ENCODE results near the gene ZNF821. TPM values are rescaled to one million over a fixed set of nuclear protein-coding genes. Genes with fewer than 3 reads are reported as not detected.

The ZNF821 gene
- total RNA-seq, 1 donor from 2014 or later = 10.4 TPM

DNA sequence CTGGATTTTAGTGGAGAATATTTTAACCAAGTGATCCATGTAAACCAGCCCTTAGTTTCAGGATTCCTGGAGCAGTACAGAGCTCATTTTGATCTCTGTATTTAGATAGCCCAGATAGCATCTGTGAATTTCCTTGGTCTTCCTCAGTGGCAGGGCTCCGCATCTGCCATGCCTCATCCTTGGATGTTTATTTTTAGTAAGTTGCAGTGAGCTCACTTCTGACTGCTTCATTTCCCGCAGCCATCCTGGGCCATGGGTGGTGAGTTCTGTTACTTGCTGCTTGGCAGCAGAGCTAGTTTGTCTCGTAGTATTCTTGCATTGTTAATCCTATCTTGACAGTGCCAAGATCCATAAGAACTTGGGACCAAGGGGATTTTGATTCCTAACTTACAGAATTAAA lies 45.1 kb upstream of the ZNF821 start:
- Histone ChIP-seq H4K20me1 (ENCODE audit: insufficient read depth, low read length) (peaks cover 79% of the 10 kb centered on the region), H3K4me2 (ENCODE audit: low read length) (peak overlapping the region; percentile 50), H3K79me2 (ENCODE audit: insufficient read depth, low read length) (peaks cover 49% of the 10 kb centered on the region), H3K4me1 (ENCODE audit: insufficient read depth, low read length) (peaks cover 45% of the 10 kb centered on the region), H3K27ac (ENCODE audit: low read depth, low read length) (peak overlapping the region; percentile 53), H3K9me3 (ENCODE audit: insufficient read depth, low read depth, low read length) (no peaks in the 10 kb centered on the region), H3K9ac (ENCODE audit: low read length) (no peak overlapping the region), H2AFZ (ENCODE audit: low read depth, low read length) (no peak overlapping the region), H3K36me3 (ENCODE audit: insufficient read depth, low read length) (peaks cover 23% of the 10 kb centered on the region), H3K27me3 (ENCODE audit: insufficient read depth, low read length) (no peaks in the 10 kb centered on the region), H3K4me3 (ENCODE audit: insufficient read depth, low read depth, low read length) (no peak overlapping the region)
- TF ChIP-seq, protein P1, sequence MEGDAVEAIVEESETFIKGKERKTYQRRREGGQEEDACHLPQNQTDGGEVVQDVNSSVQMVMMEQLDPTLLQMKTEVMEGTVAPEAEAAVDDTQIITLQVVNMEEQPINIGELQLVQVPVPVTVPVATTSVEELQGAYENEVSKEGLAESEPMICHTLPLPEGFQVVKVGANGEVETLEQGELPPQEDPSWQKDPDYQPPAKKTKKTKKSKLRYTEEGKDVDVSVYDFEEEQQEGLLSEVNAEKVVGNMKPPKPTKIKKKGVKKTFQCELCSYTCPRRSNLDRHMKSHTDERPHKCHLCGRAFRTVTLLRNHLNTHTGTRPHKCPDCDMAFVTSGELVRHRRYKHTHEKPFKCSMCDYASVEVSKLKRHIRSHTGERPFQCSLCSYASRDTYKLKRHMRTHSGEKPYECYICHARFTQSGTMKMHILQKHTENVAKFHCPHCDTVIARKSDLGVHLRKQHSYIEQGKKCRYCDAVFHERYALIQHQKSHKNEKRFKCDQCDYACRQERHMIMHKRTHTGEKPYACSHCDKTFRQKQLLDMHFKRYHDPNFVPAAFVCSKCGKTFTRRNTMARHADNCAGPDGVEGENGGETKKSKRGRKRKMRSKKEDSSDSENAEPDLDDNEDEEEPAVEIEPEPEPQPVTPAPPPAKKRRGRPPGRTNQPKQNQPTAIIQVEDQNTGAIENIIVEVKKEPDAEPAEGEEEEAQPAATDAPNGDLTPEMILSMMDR (IDR thresholded peaks at IDR 0.05; ENCODE audit: insufficient read depth, low read depth, low read length) = no peak
- TF ChIP-seq EZH2 (IDR thresholded peaks at IDR 0.05; ENCODE audit: insufficient read depth, low read length) = no peak
- H3K27me3 Mint-ChIP-seq (ENCODE audit: low read depth, unreplicated experiment) = no peaks in the 10 kb centered on the region
- peak overlapping the region; percentile 73 for H3K27ac Mint-ChIP-seq (ENCODE audit: unreplicated experiment)
- DNase-seq (ENCODE audit: low read depth) (peak; percentile 78), FAIRE-seq (no peak)
- peak overlapping the region; percentile 16 for H3K4me3 Mint-ChIP-seq (ENCODE audit: unreplicated experiment)
- H3K36me3 Mint-ChIP-seq (ENCODE audit: low read depth, unreplicated experiment) = peaks cover 12% of the 10 kb centered on the region
- H3K9me3 Mint-ChIP-seq (ENCODE audit: unreplicated experiment) = peaks cover 3% of the 10 kb centered on the region
- peaks cover 58% of the 10 kb centered on the region for H3K4me1 Mint-ChIP-seq (ENCODE audit: low read depth, unreplicated experiment)

DNA sequence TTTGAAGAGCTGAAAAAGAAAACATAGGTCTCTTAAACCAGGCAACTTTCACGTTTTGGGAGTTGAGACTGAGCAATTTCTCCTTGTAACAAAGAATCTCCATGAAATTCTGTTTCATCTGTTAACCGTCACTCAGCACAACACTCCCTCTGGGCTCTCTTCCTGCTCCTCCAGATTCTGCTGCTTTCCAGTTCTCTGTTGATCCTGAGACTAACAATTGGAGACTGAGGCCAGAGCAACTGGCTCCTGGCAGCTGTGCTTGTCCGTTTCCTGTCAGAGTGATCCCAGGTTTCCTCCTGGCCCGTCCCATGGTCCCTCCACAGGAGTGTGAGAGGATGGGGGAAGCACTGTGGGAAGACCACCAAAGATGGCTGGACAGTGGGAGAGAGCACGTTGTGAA lies 43.8 kb upstream of the ZNF821 start:
- Histone ChIP-seq H3K4me3 (ENCODE audit: insufficient read depth, low read depth, low read length) (no peak overlapping the region), H3K27me3 (ENCODE audit: insufficient read depth, low read length) (no peaks in the 10 kb centered on the region), H2AFZ (ENCODE audit: low read depth, low read length) (no peak overlapping the region), H3K27ac (ENCODE audit: low read depth, low read length) (peak overlapping the region; percentile 48), H3K4me2 (ENCODE audit: low read length) (peak overlapping the region; percentile 50), H4K20me1 (ENCODE audit: insufficient read depth, low read length) (peaks cover 78% of the 10 kb centered on the region), H3K9me3 (ENCODE audit: insufficient read depth, low read depth, low read length) (no peaks in the 10 kb centered on the region), H3K79me2 (ENCODE audit: insufficient read depth, low read length) (peaks cover 55% of the 10 kb centered on the region), H3K9ac (ENCODE audit: low read length) (peak overlapping the region; percentile 11), H3K4me1 (ENCODE audit: insufficient read depth, low read length) (peaks cover 53% of the 10 kb centered on the region), H3K36me3 (ENCODE audit: insufficient read depth, low read length) (peaks cover 31% of the 10 kb centered on the region)
- DNase-seq (ENCODE audit: low read depth) (no peak), FAIRE-seq (no peak)
- Mint-ChIP-seq H3K4me3 (ENCODE audit: unreplicated experiment) (no peak overlapping the region), H3K27ac (ENCODE audit: unreplicated experiment) (peak overlapping the region; percentile 77), H3K36me3 (ENCODE audit: low read depth, unreplicated experiment) (peaks cover 9% of the 10 kb centered on the region), H3K27me3 (ENCODE audit: low read depth, unreplicated experiment) (no peaks in the 10 kb centered on the region), H3K9me3 (ENCODE audit: unreplicated experiment) (peaks cover 3% of the 10 kb centered on the region), H3K4me1 (ENCODE audit: low read depth, unreplicated experiment) (peaks cover 54% of the 10 kb centered on the region)
- TF ChIP-seq, protein P1 (IDR thresholded peaks at IDR 0.05; ENCODE audit: insufficient read depth, low read depth, low read length) = no peak
- no peak for TF ChIP-seq EZH2 (IDR thresholded peaks at IDR 0.05; ENCODE audit: insufficient read depth, low read length)

DNA sequence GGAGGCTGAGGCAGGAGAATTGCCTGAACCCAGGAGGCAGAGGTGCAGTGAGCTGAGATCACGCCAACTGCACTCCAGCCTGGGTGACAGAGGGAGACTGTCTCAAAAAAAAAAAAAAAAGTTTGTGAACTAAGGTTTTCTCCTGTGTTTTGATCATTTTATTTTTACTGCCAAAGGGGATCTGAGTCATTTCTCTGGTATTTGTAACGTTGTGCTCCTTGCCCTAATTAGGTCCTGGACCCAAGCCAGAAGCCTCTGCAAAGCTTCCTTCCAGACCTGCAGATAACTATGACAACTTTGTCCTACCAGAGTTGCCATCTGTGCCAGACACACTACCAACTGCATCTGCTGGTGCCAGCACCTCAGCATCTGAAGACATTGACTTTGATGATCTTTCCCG lies 43.4 kb upstream of the ZNF821 start:
- H3K27ac Mint-ChIP-seq (ENCODE audit: unreplicated experiment) = peak overlapping the region; percentile 77
- peak overlapping the region; percentile 39 for H3K27ac ChIP-seq (ENCODE audit: low read depth, low read length)

More for the DNA sequence above, 43.4 kb upstream of the ZNF821 start:
- Histone ChIP-seq H3K36me3 (ENCODE audit: insufficient read depth, low read length) (peaks cover 35% of the 10 kb centered on the region), H3K27me3 (ENCODE audit: insufficient read depth, low read length) (no peaks in the 10 kb centered on the region), H3K4me2 (ENCODE audit: low read length) (peak overlapping the region; percentile 50), H3K9me3 (ENCODE audit: insufficient read depth, low read depth, low read length) (no peaks in the 10 kb centered on the region), H2AFZ (ENCODE audit: low read depth, low read length) (no peak overlapping the region), H3K9ac (ENCODE audit: low read length) (peak overlapping the region; percentile 19), H3K4me1 (ENCODE audit: insufficient read depth, low read length) (peaks cover 53% of the 10 kb centered on the region), H3K4me3 (ENCODE audit: insufficient read depth, low read depth, low read length) (no peak overlapping the region), H3K79me2 (ENCODE audit: insufficient read depth, low read length) (peaks cover 55% of the 10 kb centered on the region), H4K20me1 (ENCODE audit: insufficient read depth, low read length) (peaks cover 79% of the 10 kb centered on the region)
- peaks cover 54% of the 10 kb centered on the region for H3K4me1 Mint-ChIP-seq (ENCODE audit: low read depth, unreplicated experiment)
- no peak for FAIRE-seq
- peak overlapping the region; percentile 31 for H3K4me3 Mint-ChIP-seq (ENCODE audit: unreplicated experiment)
- peak; percentile 88 for DNase-seq (ENCODE audit: low read depth)
- peaks cover 3% of the 10 kb centered on the region for H3K9me3 Mint-ChIP-seq (ENCODE audit: unreplicated experiment)
- no peak for TF ChIP-seq EZH2 (IDR thresholded peaks at IDR 0.05; ENCODE audit: insufficient read depth, low read length)
- H3K36me3 Mint-ChIP-seq (ENCODE audit: low read depth, unreplicated experiment) = peaks cover 13% of the 10 kb centered on the region
- no peaks in the 10 kb centered on the region for H3K27me3 Mint-ChIP-seq (ENCODE audit: low read depth, unreplicated experiment)
